Pons (tissue), 1 donor: ENCODE results near the gene LTA.

Source experiments
- DNase-seq: peaks from one replicate; pipeline ENCODE4 v3.0.0-alpha.2; 2016; ENCODE audit warnings: low spot score

The LTA gene

GRCh38 chr6:31572041-31572911, at the start of gene LTA:
LTA (plus strand) TSS chr6:31572289; CDS start chr6:31572743, 454 bp downstream.
- no peak for DNase-seq

GRCh38 chr6:31525553-31525931, 46.5 kb upstream of the LTA start:
- no peak for DNase-seq

- DNase-seq, result no peak
These were observed 46.0 kb upstream of the LTA start for GRCh38 chr6:31525932-31526591.

GRCh38 chr6:31528307-31528777, 43.7 kb upstream of the LTA start:
- DNase-seq, result no peak

- DNase-seq, result no peak
These were observed 43.2 kb upstream of the LTA start, which contains the start of gene MCCD1 for GRCh38 chr6:31528821-31529328. MCCD1 (plus strand) TSS chr6:31528962; CDS start chr6:31529015, 53 bp downstream.

GRCh38 chr6:31529329-31530150, 42.5 kb upstream of the LTA start:
- no peak for DNase-seq

GRCh38 chr6:31530659-31531058, 41.4 kb upstream of the LTA start:
- no peak for DNase-seq

GRCh38 chr6:31531162-31531561, 40.9 kb upstream of the LTA start:
- DNase-seq, result no peak

GRCh38 chr6:31531771-31532643, 40.1 kb upstream of the LTA start:
- no peak for DNase-seq

- no peak for DNase-seq
These were observed 39.2 kb upstream of the LTA start for GRCh38 chr6:31532644-31533454.

GRCh38 chr6:31533455-31533841, 38.6 kb upstream of the LTA start:
- no peak for DNase-seq

- no peak for DNase-seq
These were observed 38.1 kb upstream of the LTA start for GRCh38 chr6:31534011-31534410.

GRCh38 chr6:31534521-31535040, 37.5 kb upstream of the LTA start:
- DNase-seq, result no peak

- DNase-seq, result no peak
These were observed 36.4 kb upstream of the LTA start for GRCh38 chr6:31535538-31536324.

- DNase-seq, result no peak
These were observed 33.2 kb upstream of the LTA start for GRCh38 chr6:31538805-31539400.

GRCh38 chr6:31540640-31541039, 31.4 kb upstream of the LTA start:
- no peak for DNase-seq

GRCh38 chr6:31541059-31541657, 30.9 kb upstream of the LTA start:
- DNase-seq, result no peak
